Iris pigment epithelial cell (primary cell): ENCODE results near the gene RBM39.
"Not testable (repeated sequence)": the region's sequence is repeated elsewhere in the genome, so short reads cannot be mapped to it uniquely, and the experiment has no call there.

Experiments
- DNase-seq: peaks from one replicate; pipeline ENCODE4 v3.0.0-alpha.2; 2011; ENCODE audit warnings: low read depth

RBM39 gene

GRCh38 chr20:35726842-35727711, 15.0 kb downstream of the RBM39 start:
- DNase-seq, result no peak

GRCh38 chr20:35724321-35725230, 17.5 kb downstream of the RBM39 start:
- DNase-seq, result no peak

GRCh38 chr20:35723652-35724320, 18.3 kb downstream of the RBM39 start:
- DNase-seq, result not testable (repeated sequence)

- DNase-seq, result not testable (repeated sequence)
These were observed 18.8 kb downstream of the RBM39 start for GRCh38 chr20:35723275-35723639.

GRCh38 chr20:35721621-35722020, 20.4 kb downstream of the RBM39 start:
- no peak for DNase-seq

GRCh38 chr20:35721219-35721618, 20.8 kb downstream of the RBM39 start:
- DNase-seq, result no peak

GRCh38 chr20:35720165-35721123, 21.6 kb downstream of the RBM39 start:
- no peak for DNase-seq

GRCh38 chr20:35719717-35720116, 22.3 kb downstream of the RBM39 start:
- no peak for DNase-seq

- no peak for DNase-seq
These were observed 23.0 kb downstream of the RBM39 start for GRCh38 chr20:35718972-35719635.

GRCh38 chr20:35718321-35718720, 23.7 kb downstream of the RBM39 start:
- not testable (repeated sequence) for DNase-seq

GRCh38 chr20:35716330-35716729, 25.7 kb downstream of the RBM39 start:
- no peak for DNase-seq

GRCh38 chr20:35715652-35716051, 26.4 kb downstream of the RBM39 start:
- no peak for DNase-seq

- no peak for DNase-seq
These were observed 27.9 kb downstream of the RBM39 start for GRCh38 chr20:35714127-35714526.

- not testable (repeated sequence) for DNase-seq
These were observed 28.9 kb downstream of the RBM39 start for GRCh38 chr20:35713120-35713519.

- no peak for DNase-seq
These were observed 30.4 kb downstream of the RBM39 start for GRCh38 chr20:35711588-35712209.

- DNase-seq, result no peak
These were observed 31.0 kb downstream of the RBM39 start for GRCh38 chr20:35710884-35711587.

- no peak for DNase-seq
These were observed 32.0 kb downstream of the RBM39 start for GRCh38 chr20:35710039-35710438.

GRCh38 chr20:35709259-35709658, 32.8 kb downstream of the RBM39 start:
- DNase-seq, result no peak

- no peak for DNase-seq
These were observed 33.6 kb downstream of the RBM39 start for GRCh38 chr20:35708502-35708901.
